Measurements from ENCODE around the gene RABAC1. TPM values are rescaled to one million over a fixed set of nuclear protein-coding genes. Genes with fewer than 3 reads are reported as not detected.

Gene RABAC1
- total RNA-seq, 1 experiment from 2014 or later, result 94.0 TPM

DNA sequence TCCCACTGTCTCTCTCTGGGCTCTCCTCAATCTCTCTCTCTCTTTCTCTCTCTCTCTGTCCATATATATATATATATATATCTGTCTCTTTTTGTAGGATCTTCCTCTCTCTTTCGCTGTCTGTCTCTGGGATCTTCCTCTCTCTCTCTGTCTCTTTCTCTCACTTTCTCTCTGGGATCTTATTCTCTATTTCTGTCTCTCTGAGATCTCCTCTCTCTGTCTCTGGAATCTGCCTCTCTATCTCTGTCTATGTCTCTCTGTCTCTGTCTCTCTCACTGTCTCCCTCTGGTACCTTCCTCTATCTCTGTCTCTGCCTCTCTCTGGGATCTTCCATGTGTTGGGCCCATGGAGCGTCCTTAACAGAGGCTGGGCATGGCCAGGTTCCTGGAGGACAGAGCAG lies 31.5 kb upstream of the RABAC1 start:
- no peaks in the 10 kb centered on the region for H4K20me1 ChIP-seq (ENCODE audit: control insufficient read depth, insufficient read depth, insufficient read length)
- H3K27me3 ChIP-seq (ENCODE audit: insufficient read depth, low read length), result peaks cover 9% of the 10 kb centered on the region; the same call in 1 of the 2 replicates
- no peaks in the 10 kb centered on the region for H3K9me3 ChIP-seq (ENCODE audit: control insufficient read depth, low read depth, low read length)
- H2AFZ ChIP-seq (ENCODE audit: low read length), result no peak overlapping the region
- H3K4me3 Mint-ChIP-seq, result no peak overlapping the region
- peaks cover 2 to 15% (median 11%) of the 10 kb centered on the region in 3 experiments; a peak in 6 of 7 replicates for H3K36me3 Mint-ChIP-seq (ENCODE audit: insufficient read depth in 1 of 3, low read depth in 3 of 3)
- H3K4ac ChIP-seq (ENCODE audit: low read depth, low read length), result no peak overlapping the region
- peaks cover 34% of the 10 kb centered on the region for H3K27me3 Mint-ChIP-seq (ENCODE audit: low read depth)
- no peak overlapping the region for H3T11ph ChIP-seq (ENCODE audit: low read length)
- H3K79me2 ChIP-seq (ENCODE audit: insufficient read depth, low read length), result no peaks in the 10 kb centered on the region
- H2BK12ac ChIP-seq (ENCODE audit: insufficient read length, low read depth, low read length), result no peak overlapping the region
- TF ChIP-seq, protein P1, sequence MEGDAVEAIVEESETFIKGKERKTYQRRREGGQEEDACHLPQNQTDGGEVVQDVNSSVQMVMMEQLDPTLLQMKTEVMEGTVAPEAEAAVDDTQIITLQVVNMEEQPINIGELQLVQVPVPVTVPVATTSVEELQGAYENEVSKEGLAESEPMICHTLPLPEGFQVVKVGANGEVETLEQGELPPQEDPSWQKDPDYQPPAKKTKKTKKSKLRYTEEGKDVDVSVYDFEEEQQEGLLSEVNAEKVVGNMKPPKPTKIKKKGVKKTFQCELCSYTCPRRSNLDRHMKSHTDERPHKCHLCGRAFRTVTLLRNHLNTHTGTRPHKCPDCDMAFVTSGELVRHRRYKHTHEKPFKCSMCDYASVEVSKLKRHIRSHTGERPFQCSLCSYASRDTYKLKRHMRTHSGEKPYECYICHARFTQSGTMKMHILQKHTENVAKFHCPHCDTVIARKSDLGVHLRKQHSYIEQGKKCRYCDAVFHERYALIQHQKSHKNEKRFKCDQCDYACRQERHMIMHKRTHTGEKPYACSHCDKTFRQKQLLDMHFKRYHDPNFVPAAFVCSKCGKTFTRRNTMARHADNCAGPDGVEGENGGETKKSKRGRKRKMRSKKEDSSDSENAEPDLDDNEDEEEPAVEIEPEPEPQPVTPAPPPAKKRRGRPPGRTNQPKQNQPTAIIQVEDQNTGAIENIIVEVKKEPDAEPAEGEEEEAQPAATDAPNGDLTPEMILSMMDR (conservative IDR thresholded peaks at IDR 0.05), result no peak
- H3K4me1 Mint-ChIP-seq, result peaks cover 5 to 18% of the 10 kb centered on the region in 2 experiments
- no peak overlapping the region for H2BK120ac ChIP-seq (ENCODE audit: low read depth, low read length, poor library complexity, severe bottlenecking)
- no peak overlapping the region for H3K9ac ChIP-seq (ENCODE audit: extremely low read depth, insufficient read length, low read length)
- no peak overlapping the region for H3K14ac ChIP-seq (ENCODE audit: insufficient read depth, low read length)
- H2BK20ac ChIP-seq (ENCODE audit: low read depth, low read length, poor library complexity, severe bottlenecking), result no peak overlapping the region
- H3K4me1 ChIP-seq (ENCODE audit: insufficient read depth, low read length), result no peaks in the 10 kb centered on the region
- DNase-seq, result no peak
- no peaks in the 10 kb centered on the region for H3K79me1 ChIP-seq (ENCODE audit: insufficient read depth, low read depth, low read length, poor library complexity, severe bottlenecking)
- H3K23ac ChIP-seq (ENCODE audit: insufficient read length, low read depth, low read length), result no peak overlapping the region
- H4K5ac ChIP-seq (ENCODE audit: insufficient read length, low read depth, low read length), result no peak overlapping the region
- H4K91ac ChIP-seq (ENCODE audit: insufficient read length, low read depth, low read length), result no peak overlapping the region
- H3K4me2 ChIP-seq (ENCODE audit: insufficient read depth, insufficient read length, low read length), result no peak overlapping the region
- H3K56ac ChIP-seq (ENCODE audit: insufficient read length, low read depth, low read length), result no peak overlapping the region
- H3K23me2 ChIP-seq (ENCODE audit: insufficient read length, low read depth, low read length, poor library complexity, severe bottlenecking), result peaks cover 5% of the 10 kb centered on the region
- no peak overlapping the region for H2AK5ac ChIP-seq (ENCODE audit: insufficient read length, low read length)
- H3K27ac Mint-ChIP-seq, result no peak overlapping the region
- no CpG with 5 or more reads among the region's 2 CpGs for WGBS (ENCODE audit: extremely low coverage, insufficient read length, low lambda C conversion rate)
- no peak overlapping the region for H3K18ac ChIP-seq (ENCODE audit: insufficient read length, low read depth, low read length)
- H3K9me3 Mint-ChIP-seq, result no peaks in the 10 kb centered on the region; a peak in 2 of 5 replicates
- no peak overlapping the region for H2BK5ac ChIP-seq (ENCODE audit: insufficient read length, low read length)
- no peak overlapping the region for H3K27ac ChIP-seq (ENCODE audit: insufficient read length, low read depth, low read length)
- no peak overlapping the region for H4K8ac ChIP-seq (replicated peaks; ENCODE audit: insufficient read length, low read depth, low read length)
- no peak overlapping the region for H2BK15ac ChIP-seq (ENCODE audit: low read depth, low read length)
